Left ventricle myocardium inferior (tissue), 1 donor: ENCODE data around the gene BTG2. TPM values are rescaled to one million over a fixed set of nuclear protein-coding genes. Genes with fewer than 3 reads are reported as not detected.

Experiments used
- DNase-seq: peaks from one replicate; pipeline ENCODE4 v3.0.0-alpha.2; 2020
- H3K27ac ChIP-seq: fragments of 200-600 bp; replicated peaks from 2 replicates; pipeline ENCODE4 v1.8.0; 2021
- H3K27me3 ChIP-seq: fragments of 200-600 bp; 2 replicates; pipeline ENCODE4 v1.8.0; 2021; ENCODE audit warnings: low read depth
- H3K36me3 ChIP-seq: fragments of 200-600 bp; 2 replicates; pipeline ENCODE4 v1.8.0; 2021
- H3K4me1 ChIP-seq: fragments of 200-600 bp; 2 replicates; pipeline ENCODE4 v1.8.0; 2021
- H3K4me3 ChIP-seq: fragments of 200-600 bp; 2 replicates; pipeline ENCODE4 v1.8.0; 2021; ENCODE audit warnings: mild to moderate bottlenecking, moderate library complexity
- H3K9me3 ChIP-seq: fragments of 200-600 bp; replicated peaks from 2 replicates; pipeline ENCODE4 v1.8.0; 2021
- intact Hi-C: fragments of 100-400 bp; cut with micrococcal nuclease; formaldehyde crosslinking; loops from one replicate; pipeline ENCODE4 v1.11.0; 2022
- total RNA-seq: library from RNA; stranded (reverse); fragmentation: NEBNext Ultra II Directional; extraction: Animal tissue kit (Norgen Biotek cat#: 25700); gene quantifications from one replicate; pipeline ENCODE4 v1.2.1, GENCODE V29; 2021
- TF ChIP-seq, protein P1 (sequence below): fragments of 200-600 bp; IDR thresholded peaks from 2 replicates; pipeline ENCODE4 v1.8.0; 2021; ENCODE audit warnings: antibody characterized with exemption, mild to moderate bottlenecking, borderline replicate concordance
- donor health status: DM: no; HTN: yes; CAD: no; lungs with severe emphysema.

The BTG2 gene
- total RNA-seq, 1 donor from 2014 or later, result 73.7 TPM

DNA sequence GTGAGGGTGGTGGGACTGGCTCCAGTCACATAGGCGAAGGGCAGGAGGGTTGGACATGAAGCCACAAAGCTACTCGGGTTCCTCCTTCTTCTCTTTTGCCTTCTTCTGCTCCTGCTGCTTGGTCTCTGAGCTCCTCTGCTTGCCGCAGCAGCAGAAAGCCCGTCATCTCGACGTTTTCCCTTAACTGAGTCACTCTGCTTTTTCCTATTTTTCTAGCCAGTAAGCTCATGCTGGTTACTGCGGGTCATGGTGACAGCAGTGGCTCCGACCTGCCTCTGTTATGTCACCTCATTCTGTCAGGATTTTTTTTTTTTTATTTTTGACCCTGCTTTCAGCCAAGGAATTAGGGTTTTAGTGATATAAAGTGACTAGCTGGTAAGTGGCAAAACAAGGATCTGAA lies 48.2 kb downstream of the BTG2 start:
- TF ChIP-seq, protein P1, sequence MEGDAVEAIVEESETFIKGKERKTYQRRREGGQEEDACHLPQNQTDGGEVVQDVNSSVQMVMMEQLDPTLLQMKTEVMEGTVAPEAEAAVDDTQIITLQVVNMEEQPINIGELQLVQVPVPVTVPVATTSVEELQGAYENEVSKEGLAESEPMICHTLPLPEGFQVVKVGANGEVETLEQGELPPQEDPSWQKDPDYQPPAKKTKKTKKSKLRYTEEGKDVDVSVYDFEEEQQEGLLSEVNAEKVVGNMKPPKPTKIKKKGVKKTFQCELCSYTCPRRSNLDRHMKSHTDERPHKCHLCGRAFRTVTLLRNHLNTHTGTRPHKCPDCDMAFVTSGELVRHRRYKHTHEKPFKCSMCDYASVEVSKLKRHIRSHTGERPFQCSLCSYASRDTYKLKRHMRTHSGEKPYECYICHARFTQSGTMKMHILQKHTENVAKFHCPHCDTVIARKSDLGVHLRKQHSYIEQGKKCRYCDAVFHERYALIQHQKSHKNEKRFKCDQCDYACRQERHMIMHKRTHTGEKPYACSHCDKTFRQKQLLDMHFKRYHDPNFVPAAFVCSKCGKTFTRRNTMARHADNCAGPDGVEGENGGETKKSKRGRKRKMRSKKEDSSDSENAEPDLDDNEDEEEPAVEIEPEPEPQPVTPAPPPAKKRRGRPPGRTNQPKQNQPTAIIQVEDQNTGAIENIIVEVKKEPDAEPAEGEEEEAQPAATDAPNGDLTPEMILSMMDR, result no peak
- no peak overlapping the region for H3K4me3 ChIP-seq
- H3K36me3 ChIP-seq, result no peaks in the 10 kb centered on the region
- no peak overlapping the region for H3K27ac ChIP-seq
- DNase-seq, result no peak
- peaks cover 22% of the 10 kb centered on the region for H3K4me1 ChIP-seq
- no peaks in the 10 kb centered on the region for H3K9me3 ChIP-seq
- no peaks in the 10 kb centered on the region for H3K27me3 ChIP-seq
- intact Hi-C loops, result no loop called here

DNA sequence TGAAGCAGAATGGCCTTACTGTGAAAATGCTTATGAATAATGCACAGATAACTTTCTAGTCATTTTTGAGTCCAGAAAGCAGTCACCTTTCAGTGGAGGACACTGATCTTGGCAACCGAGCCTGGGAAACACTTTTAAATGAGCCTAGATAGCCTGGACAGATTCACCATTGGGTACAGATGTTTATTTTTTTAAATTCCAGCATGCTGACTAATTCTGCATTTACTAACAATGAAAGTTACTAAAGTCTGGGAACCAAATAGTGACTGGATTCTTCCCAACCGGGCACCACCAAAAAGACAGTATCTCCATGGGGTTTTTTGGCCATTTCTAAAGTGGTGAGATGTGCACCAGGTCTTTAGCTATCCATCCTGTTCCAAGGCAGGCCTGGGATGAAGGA lies 48.9 kb downstream of the BTG2 start:
- Histone ChIP-seq H3K4me3 (no peak overlapping the region), H3K27me3 (no peaks in the 10 kb centered on the region), H3K9me3 (no peaks in the 10 kb centered on the region), H3K27ac (no peak overlapping the region), H3K36me3 (no peaks in the 10 kb centered on the region), H3K4me1 (peaks cover 22% of the 10 kb centered on the region)
- intact Hi-C loops, result no loop called here
- DNase-seq, result no peak
- TF ChIP-seq, protein P1, result no peak

DNA sequence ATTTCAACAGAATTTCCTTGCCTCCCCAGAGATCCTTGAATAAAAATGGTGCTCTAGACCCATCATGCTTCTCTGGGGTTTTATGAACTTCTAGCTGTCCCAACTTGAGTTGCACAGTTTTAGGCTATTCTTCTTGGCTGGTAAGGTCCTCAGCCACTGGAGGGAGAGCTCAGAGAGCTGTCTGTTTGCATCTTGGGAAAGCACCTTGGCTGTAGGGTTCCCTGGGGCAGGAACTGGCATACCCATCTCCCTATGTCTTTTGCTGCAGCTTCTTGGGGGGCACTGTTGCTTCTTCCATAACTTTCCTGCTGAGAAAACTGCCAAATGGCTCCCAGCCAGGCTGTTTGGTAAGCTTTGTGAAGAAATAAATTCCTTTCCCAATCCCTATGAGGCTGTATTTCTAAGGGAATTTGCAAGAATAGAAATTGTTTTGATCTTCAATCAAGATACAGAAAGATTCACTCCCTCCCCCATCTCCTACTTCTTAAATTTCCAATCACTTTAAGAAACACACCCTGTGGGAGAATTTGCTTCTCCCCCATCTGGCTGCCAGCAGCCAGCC lies 53.8 kb downstream of the BTG2 start:
- Histone ChIP-seq H3K4me3 (no peak overlapping the region), H3K27me3 (no peaks in the 10 kb centered on the region), H3K27ac (no peak overlapping the region), H3K9me3 (no peaks in the 10 kb centered on the region), H3K4me1 (peaks cover 5% of the 10 kb centered on the region), H3K36me3 (no peaks in the 10 kb centered on the region)
- intact Hi-C loops, result no loop called here
- TF ChIP-seq, protein P1, result no peak
- DNase-seq, result no peak

Other genes with a start within 250 kb of the BTG2 start
- not detected for gene MYOG, start 219.5 kb upstream of the BTG2 start, total RNA-seq
- gene ADORA1, start 177.8 kb upstream of the BTG2 start, total RNA-seq, result 16.4 TPM
- not detected for gene MYBPH, start 129.7 kb upstream of the BTG2 start, total RNA-seq
- not detected for gene CHI3L1, start 118.8 kb upstream of the BTG2 start, total RNA-seq
- not detected for gene CHIT1, start 75.8 kb upstream of the BTG2 start, total RNA-seq
- 11.2 TPM for gene FMOD, start 45.6 kb downstream of the BTG2 start, total RNA-seq
- gene PRELP, start 170.3 kb downstream of the BTG2 start, total RNA-seq, result 22.5 TPM
- gene OPTC, start 188.6 kb downstream of the BTG2 start, total RNA-seq, result not detected